ENCODE results near the gene SLCO3A1. TPM values are rescaled to one million over a fixed set of nuclear protein-coding genes. Genes with fewer than 3 reads are reported as not detected.

Gene SLCO3A1
- total RNA-seq, 4 donors from 2014 or later, result 4.4 to 66.2 (median 5.1) TPM

DNA sequence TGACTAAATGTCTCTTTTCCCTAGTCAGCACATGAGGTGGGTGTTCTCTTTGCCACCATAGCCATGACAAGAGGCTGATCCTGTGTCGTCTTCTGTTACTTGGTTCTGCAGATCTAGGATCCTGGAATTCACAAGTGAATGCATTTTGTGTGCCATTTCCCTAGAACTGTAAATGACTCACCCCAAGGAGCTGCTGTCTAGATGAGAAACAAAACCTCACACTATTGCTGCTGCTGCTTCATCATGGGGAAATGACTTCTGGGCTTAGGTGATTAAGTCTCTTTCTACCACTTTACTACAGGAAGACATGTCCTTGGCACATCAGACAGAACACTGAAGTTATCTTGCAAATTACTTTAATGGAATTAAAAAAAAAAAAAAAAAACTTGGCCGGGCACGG lies 54.9 kb downstream of the SLCO3A1 start:
- in situ Hi-C loops (cut with MboI; ENCODE audit: low pct_ligation_motif_present in 1 of 4, low pct_unique_long_range_greater_than_20kb in 1 of 4, low sequenced_read_pairs in 3 of 4), result no loop called here
- 91 to 100% methylated on average over 2 to 3 of the region's 3 CpGs for WGBS, 2 donors (ENCODE audit: low coverage in 1 of 2)
- intact Hi-C loops (cut with DNase I; ENCODE audit: low total_unique reads), result no loop called here

DNA sequence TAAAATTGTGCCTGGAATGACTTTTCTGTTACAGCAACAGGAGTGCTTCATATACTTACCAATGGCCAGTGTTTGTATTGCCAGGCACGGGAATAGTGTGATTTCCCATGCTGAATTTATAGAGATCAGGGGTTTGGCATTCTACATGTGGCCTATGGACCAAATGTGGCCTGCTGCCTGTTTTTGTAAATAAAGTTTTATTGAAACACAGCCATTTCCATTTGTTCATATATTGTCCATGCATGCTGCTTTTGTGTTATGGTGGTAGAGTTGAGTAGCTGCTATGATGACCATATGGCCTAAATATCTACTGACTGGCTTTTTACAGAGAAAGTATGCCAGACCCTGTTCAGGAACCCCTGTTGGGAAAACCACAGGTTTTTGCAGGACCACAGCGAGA lies 55.6 kb downstream of the SLCO3A1 start:
- H3K9me3 ChIP-seq, result no peaks in the 10 kb centered on the region
- no peak overlapping the region for H3K27ac ChIP-seq
- peaks cover 6 to 38% (median 16%) of the 10 kb centered on the region in 4 donors for H3K4me1 ChIP-seq
- no peaks in the 10 kb centered on the region for H3K36me3 ChIP-seq
- H3K27me3 ChIP-seq, result no peaks in the 10 kb centered on the region
- TF ChIP-seq POLR2A (IDR thresholded peaks at IDR 0.05) (no peak), POLR2AphosphoS5 (IDR thresholded peaks at IDR 0.05) (no peak), EP300 (IDR thresholded peaks at IDR 0.05; ENCODE audit: low read depth) (no peak)
- TF ChIP-seq, protein P1, sequence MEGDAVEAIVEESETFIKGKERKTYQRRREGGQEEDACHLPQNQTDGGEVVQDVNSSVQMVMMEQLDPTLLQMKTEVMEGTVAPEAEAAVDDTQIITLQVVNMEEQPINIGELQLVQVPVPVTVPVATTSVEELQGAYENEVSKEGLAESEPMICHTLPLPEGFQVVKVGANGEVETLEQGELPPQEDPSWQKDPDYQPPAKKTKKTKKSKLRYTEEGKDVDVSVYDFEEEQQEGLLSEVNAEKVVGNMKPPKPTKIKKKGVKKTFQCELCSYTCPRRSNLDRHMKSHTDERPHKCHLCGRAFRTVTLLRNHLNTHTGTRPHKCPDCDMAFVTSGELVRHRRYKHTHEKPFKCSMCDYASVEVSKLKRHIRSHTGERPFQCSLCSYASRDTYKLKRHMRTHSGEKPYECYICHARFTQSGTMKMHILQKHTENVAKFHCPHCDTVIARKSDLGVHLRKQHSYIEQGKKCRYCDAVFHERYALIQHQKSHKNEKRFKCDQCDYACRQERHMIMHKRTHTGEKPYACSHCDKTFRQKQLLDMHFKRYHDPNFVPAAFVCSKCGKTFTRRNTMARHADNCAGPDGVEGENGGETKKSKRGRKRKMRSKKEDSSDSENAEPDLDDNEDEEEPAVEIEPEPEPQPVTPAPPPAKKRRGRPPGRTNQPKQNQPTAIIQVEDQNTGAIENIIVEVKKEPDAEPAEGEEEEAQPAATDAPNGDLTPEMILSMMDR (IDR thresholded peaks at IDR 0.05), result no peak
- 91% methylated on average over 2 of the region's 2 CpGs; no CpG with 5 or more reads in 1 of the 2 donors for WGBS, 2 donors (ENCODE audit: low coverage in 1 of 2)
- in situ Hi-C loops (cut with MboI; ENCODE audit: low pct_ligation_motif_present in 1 of 4, low pct_unique_long_range_greater_than_20kb in 1 of 4, low sequenced_read_pairs in 3 of 4) (no loop called here), intact Hi-C loops (cut with DNase I; ENCODE audit: low total_unique reads) (no loop called here)
- DNase-seq, result no peak
- no peak overlapping the region for H3K4me3 ChIP-seq

More for the DNA sequence above, 54.9 kb downstream of the SLCO3A1 start:
- Histone ChIP-seq H3K4me1 (peaks cover 6 to 32% (median 13%) of the 10 kb centered on the region in 4 donors), H3K4me3 (no peak overlapping the region), H3K27me3 (no peaks in the 10 kb centered on the region), H3K36me3 (no peaks in the 10 kb centered on the region), H3K9me3 (no peaks in the 10 kb centered on the region), H3K27ac (no peak overlapping the region)
- no peak for TF ChIP-seq POLR2A (IDR thresholded peaks at IDR 0.05)
- DNase-seq, result no peak

DNA sequence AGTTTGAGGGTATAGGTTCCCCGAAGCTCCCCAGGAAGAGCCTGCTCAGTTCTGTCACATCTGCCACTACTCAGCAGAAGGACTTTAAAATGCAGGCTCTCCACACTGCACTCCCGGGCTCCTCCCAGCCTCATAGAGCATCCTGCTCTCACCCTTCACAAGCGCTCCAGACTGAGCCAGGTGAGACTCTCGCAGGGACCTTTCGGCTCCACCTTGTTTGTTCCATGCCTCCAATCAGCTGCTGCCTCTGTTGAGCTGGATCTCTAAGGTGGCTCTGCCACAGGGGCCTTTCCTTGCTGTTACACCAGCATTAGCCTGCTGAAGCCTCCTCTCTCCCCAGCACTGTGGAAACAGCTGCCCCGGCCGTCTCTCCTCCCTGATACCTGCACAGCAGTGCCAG lies 56.1 kb downstream of the SLCO3A1 start:
- Histone ChIP-seq H3K36me3 (no peaks in the 10 kb centered on the region), H3K27me3 (no peaks in the 10 kb centered on the region), H3K9me3 (no peaks in the 10 kb centered on the region), H3K27ac (no peak overlapping the region), H3K4me1 (peaks cover 6 to 38% (median 17%) of the 10 kb centered on the region in 4 donors), H3K4me3 (no peak overlapping the region)
- TF ChIP-seq, protein P1 (IDR thresholded peaks at IDR 0.05), result no peak
- TF ChIP-seq POLR2AphosphoS5 (IDR thresholded peaks at IDR 0.05), result no peak
- no peak for TF ChIP-seq EP300 (IDR thresholded peaks at IDR 0.05; ENCODE audit: low read depth)
- intact Hi-C loops (cut with DNase I; ENCODE audit: low total_unique reads), result no loop called here
- DNase-seq, result no peak
- WGBS, 2 donors (ENCODE audit: low coverage in 1 of 2), result 58% methylated on average over 7 of the region's 7 CpGs; no CpG with 5 or more reads in 1 of the 2 donors
- in situ Hi-C loops (cut with MboI; ENCODE audit: low pct_ligation_motif_present in 1 of 4, low pct_unique_long_range_greater_than_20kb in 1 of 4, low sequenced_read_pairs in 3 of 4), result no loop called here

DNA sequence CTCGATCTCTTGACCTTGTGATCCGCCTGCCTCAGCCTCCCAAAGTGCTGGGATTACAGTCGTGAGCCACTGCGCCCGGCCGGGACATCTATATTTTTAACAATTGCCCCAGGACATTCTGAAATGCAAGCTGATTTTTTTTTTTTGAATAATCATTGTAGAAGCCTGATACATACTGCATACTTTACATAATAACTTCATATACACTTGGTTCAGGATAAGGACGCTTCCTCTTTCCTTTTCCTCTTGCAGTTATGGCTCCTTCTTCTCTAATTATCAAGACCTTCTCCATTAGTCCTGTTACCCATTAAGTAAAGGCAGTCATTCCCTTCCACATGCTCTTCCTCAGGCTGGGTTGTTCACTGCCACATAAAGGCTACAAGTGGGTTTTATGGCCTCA lies 58.3 kb downstream of the SLCO3A1 start:
- Histone ChIP-seq H3K27ac (no peak overlapping the region), H3K4me1 (peaks cover 6 to 40% (median 28%) of the 10 kb centered on the region in 4 donors), H3K9me3 (no peaks in the 10 kb centered on the region), H3K36me3 (no peaks in the 10 kb centered on the region), H3K27me3 (no peaks in the 10 kb centered on the region), H3K4me3 (no peak overlapping the region)
- no peak for DNase-seq
- in situ Hi-C loops (cut with MboI; ENCODE audit: low pct_ligation_motif_present in 1 of 4, low pct_unique_long_range_greater_than_20kb in 1 of 4, low sequenced_read_pairs in 3 of 4), result no loop called here
- TF ChIP-seq POLR2AphosphoS5 (IDR thresholded peaks at IDR 0.05) (no peak), POLR2A (IDR thresholded peaks at IDR 0.05) (no peak), EP300 (IDR thresholded peaks at IDR 0.05; ENCODE audit: low read depth) (no peak)
- TF ChIP-seq, protein P1 (IDR thresholded peaks at IDR 0.05), result no peak
- 79 to 84% methylated on average over 7 of the region's 7 CpGs for WGBS, 2 donors (ENCODE audit: low coverage in 1 of 2)
- intact Hi-C loops (cut with DNase I; ENCODE audit: low total_unique reads), result no loop called here

DNA sequence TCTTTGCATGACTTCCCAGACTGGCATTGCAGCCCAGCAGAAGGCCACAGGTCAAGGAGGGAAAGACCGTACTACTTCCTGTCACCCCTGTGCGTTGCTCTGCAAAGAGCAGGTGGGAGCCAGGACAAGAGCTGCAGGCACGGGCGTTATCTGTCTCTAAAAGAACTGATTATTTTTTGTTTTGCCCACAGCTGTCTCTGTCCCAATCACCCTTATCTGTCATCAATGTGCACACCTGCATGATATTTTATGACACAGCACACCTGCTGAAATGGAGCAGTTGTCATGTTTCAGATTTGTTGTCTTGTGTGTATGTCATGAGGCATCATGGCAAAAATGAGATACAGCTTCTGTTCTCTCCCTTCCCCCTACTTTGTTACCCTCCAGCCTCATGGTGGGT lies 58.8 kb downstream of the SLCO3A1 start:
- intact Hi-C loops (cut with DNase I; ENCODE audit: low total_unique reads), result no loop called here
- DNase-seq, result no peak
- 55% methylated on average over 4 of the region's 4 CpGs; no CpG with 5 or more reads in 1 of the 2 donors for WGBS, 2 donors (ENCODE audit: low coverage in 1 of 2)
- Histone ChIP-seq H3K9me3 (no peaks in the 10 kb centered on the region), H3K4me3 (no peak overlapping the region), H3K27me3 (no peaks in the 10 kb centered on the region), H3K27ac (peak overlapping the region in 1 of 4 donors; percentile 41), H3K36me3 (no peaks in the 10 kb centered on the region), H3K4me1 (peaks cover 6 to 40% (median 28%) of the 10 kb centered on the region in 4 donors)
- in situ Hi-C loops (cut with MboI; ENCODE audit: low pct_ligation_motif_present in 1 of 4, low pct_unique_long_range_greater_than_20kb in 1 of 4, low sequenced_read_pairs in 3 of 4), result no loop called here
- no peak for TF ChIP-seq EP300 (IDR thresholded peaks at IDR 0.05; ENCODE audit: low read depth)
- TF ChIP-seq POLR2A (IDR thresholded peaks at IDR 0.05), result no peak
- TF ChIP-seq POLR2AphosphoS5 (IDR thresholded peaks at IDR 0.05), result no peak
- TF ChIP-seq, protein P1 (IDR thresholded peaks at IDR 0.05), result no peak

Measured in transverse colon (tissue), 4 donors.